ENCODE results near the gene COPZ2. TPM values are rescaled to one million over a fixed set of nuclear protein-coding genes. Genes with fewer than 3 reads are reported as not detected.

The COPZ2 gene
- total RNA-seq, 1 experiment from 2014 or later: not detected

GRCh38 chr17:48014595-48015111, 22.9 kb downstream of the COPZ2 start (continued):
- TF ChIP-seq ZNF274 (IDR thresholded peaks at IDR 0.05; ENCODE audit: low read depth, low read length) (no peak), ELF1 (IDR thresholded peaks at IDR 0.05; ENCODE audit: borderline replicate concordance, low read depth) (no peak)

GRCh38 chr17:48013876-48014594, 23.6 kb downstream of the COPZ2 start:
- Histone ChIP-seq H2AFZ (ENCODE audit: low read depth, low read length, poor library complexity, severe bottlenecking) (no peak overlapping the region), H4K20me1 (ENCODE audit: insufficient read depth) (no peaks in the 10 kb centered on the region), H3K9me2 (ENCODE audit: insufficient read depth) (no peaks in the 10 kb centered on the region), H3K9ac (ENCODE audit: low read length) (no peak overlapping the region), H3K4me3 (replicated peaks in 1 of 2; ENCODE audit: low read depth in 1 of 2, low read length in 2 of 2) (no peak overlapping the region), H3K36me3 (ENCODE audit: control insufficient read depth in 1 of 2, insufficient read depth in 2 of 2, low read length in 2 of 2) (no peaks in the 10 kb centered on the region), H3K4me1 (ENCODE audit: control insufficient read depth in 1 of 2, insufficient read depth in 2 of 2, low read length in 2 of 2) (peaks cover 5 to 20% of the 10 kb centered on the region in 2 experiments; a peak in 3 of 4 replicates), H3K4me2 (ENCODE audit: low read length) (no peak overlapping the region), H3K27ac (ENCODE audit: low read depth, low read length) (no peak overlapping the region), H3K79me2 (ENCODE audit: insufficient read depth, low read length) (no peaks in the 10 kb centered on the region), H3K9me3 (ENCODE audit: control insufficient read depth in 1 of 2, insufficient read depth in 1 of 2, low read depth in 1 of 2, low read length in 2 of 2) (no peaks in the 10 kb centered on the region), H3K27me3 (ENCODE audit: insufficient read depth, low read length) (no peaks in the 10 kb centered on the region)
- TF ChIP-seq SRF (IDR thresholded peaks at IDR 0.05; ENCODE audit: low read depth) (no peak), ZFX (IDR thresholded peaks at IDR 0.05) (no peak), EZH2 (IDR thresholded peaks at IDR 0.05) (no peak), EZH2phosphoT487 (IDR thresholded peaks at IDR 0.05; ENCODE audit: borderline replicate concordance) (no peak), ZNF274 (IDR thresholded peaks at IDR 0.05; ENCODE audit: low read depth, low read length) (no peak), ZBTB33 (IDR thresholded peaks at IDR 0.05; ENCODE audit: extremely low read depth, insufficient replicate concordance, low read length) (no peak), ATF3 (IDR thresholded peaks at IDR 0.05) (no peak), CEBPB (IDR thresholded peaks at IDR 0.05; ENCODE audit: low read depth) (no peak), TCF7L2 (IDR thresholded peaks at IDR 0.05; ENCODE audit: borderline replicate concordance, extremely low read depth, insufficient read depth, insufficient read length) (no peak), RAD21 (IDR thresholded peaks at IDR 0.05; ENCODE audit: low read depth) (no peak), MAX (IDR thresholded peaks at IDR 0.05) (no peak), POLR2A (IDR thresholded peaks at IDR 0.05; ENCODE audit: borderline replicate concordance, extremely low read depth, insufficient read depth, insufficient read length) (no peak), CBX3 (IDR thresholded peaks at IDR 0.05; ENCODE audit: low read depth) (no peak), CTCF (IDR thresholded peaks at IDR 0.05 in 2 of 3, conservative IDR thresholded peaks at IDR 0.05 in 1 of 3; ENCODE audit: borderline replicate concordance in 1 of 3, insufficient read depth in 1 of 3, low read depth in 2 of 3, low read length in 2 of 3) (no peak)
- intact Hi-C loops (cut with micrococcal nuclease): no loop called here
- DNase-seq (ENCODE audit: low read depth, low spot score): no peak
- POLR2A ChIA-PET: no interaction called here
- no peak for ATAC-seq
- BruUV-seq (replicated peaks): no TSS peak
- RAD21 ChIA-PET (ENCODE audit: low non-redundant PET in 1 of 2, low total read pairs in 2 of 2, uncharacterized antibody in 2 of 2, unreplicated experiment in 2 of 2): no interaction called here
- CTCF ChIA-PET: interaction anchor here (1.3 to 8.5 kb wide), 4 partner anchors 65 to 172 kb away, joined by 3 to 86 read pairs (median 44); partner anchors contain the start of gene SCRN2

Measured in HCT116 (cell line).